HEK293 (cell line): ENCODE results near the gene ADPGK.

Experiments used
- CTCF ChIA-PET: fragments of 350-600 bp; formaldehyde crosslinking; extraction: SDS; loops from one replicate; lab custom pipeline; 2021; ENCODE audit warnings: antibody characterized with exemption; lab: Yijun Ruan, JAX
- POLR2A ChIA-PET: fragments of 300-600 bp; formaldehyde crosslinking; extraction: SDS; loops from one replicate; lab custom pipeline; 2020; ENCODE audit warnings: antibody characterized with exemption, inconsistent platforms; lab: Yijun Ruan, JAX
- H3K27ac ChIP-seq: fragments of 200-500 bp; sonication (Bioruptor generic); 2 replicates; pipeline ENCODE4 v1.5.1; 2014; ENCODE audit warnings: low read depth, low read length, control low read depth, inconsistent platforms; ENCODE audit errors: extremely low read depth
- H3K36me3 ChIP-seq, 2 experiments: fragments of 200-500 bp in 1 of 2; sonication (Bioruptor generic) in 1 of 2; 1 replicate in 1 of 2; 2 replicates in 1 of 2; pipeline ENCODE4 v1.5.1; 2014 to 2017; ENCODE audit warnings: inconsistent platforms in 2 of 2, low read length in 2 of 2; ENCODE audit not compliant: control insufficient read depth in 2 of 2, insufficient read depth in 1 of 2
- H3K4me1 ChIP-seq: fragments of 200-500 bp; sonication (Bioruptor generic); 2 replicates; pipeline ENCODE4 v1.5.1; 2014; ENCODE audit warnings: mild to moderate bottlenecking, low read length, inconsistent platforms; ENCODE audit not compliant: control insufficient read depth, insufficient read depth
- H3K4me3 ChIP-seq: 2 replicates; pipeline ENCODE4 v1.5.1; 2011; ENCODE audit warnings: low read depth, mild to moderate bottlenecking, control low read depth, low read length, moderate library complexity
- H3K9me3 ChIP-seq: fragments of 200-500 bp; sonication (Bioruptor generic); 2 replicates; pipeline ENCODE4 v1.5.1; 2014; ENCODE audit warnings: low read depth, low read length, inconsistent platforms; ENCODE audit not compliant: control insufficient read depth, insufficient read depth
- BCL11A ChIP-seq: fragments of 450-650 bp; formaldehyde crosslinking; IDR thresholded peaks from 2 replicates; pipeline ENCODE4 v1.5.1; 2016; ENCODE audit warnings: low read depth, missing biosample characterization, missing genetic modification characterization
- HOXA7 ChIP-seq: sonication (generic); formaldehyde crosslinking; IDR thresholded peaks from 2 replicates; pipeline ENCODE4 v1.8.1; 2022; ENCODE audit warnings: missing genetic modification reagents, borderline replicate concordance
- HOXC10 ChIP-seq: sonication (generic); formaldehyde crosslinking; IDR thresholded peaks from 2 replicates; pipeline ENCODE4 v1.8.1; 2023; ENCODE audit warnings: mild to moderate bottlenecking, missing genetic modification reagents
- PRDM10 ChIP-seq: fragments of 450-650 bp; formaldehyde crosslinking; IDR thresholded peaks from 2 replicates; pipeline ENCODE4 v1.5.1; 2016; ENCODE audit warnings: missing biosample characterization, missing genetic modification characterization
- PRDM6 ChIP-seq: fragments of 450-650 bp; formaldehyde crosslinking; IDR thresholded peaks from 2 replicates; pipeline ENCODE4 v1.5.1; 2017; ENCODE audit warnings: missing biosample characterization, missing genetic modification characterization
- ZBTB49 ChIP-seq: fragments of 450-650 bp; formaldehyde crosslinking; IDR thresholded peaks from 2 replicates; pipeline ENCODE4 v1.5.1; 2016; ENCODE audit warnings: missing biosample characterization, missing genetic modification characterization, low read depth
- ZNF10 ChIP-seq: fragments of 450-650 bp; formaldehyde crosslinking; IDR thresholded peaks from 2 replicates; pipeline ENCODE4 v1.5.1; 2017; ENCODE audit warnings: missing biosample characterization, missing genetic modification characterization
- ZNF140 ChIP-seq: fragments of 450-650 bp; formaldehyde crosslinking; IDR thresholded peaks from 2 replicates; pipeline ENCODE4 v1.5.1; 2016; ENCODE audit warnings: missing biosample characterization, missing genetic modification characterization
- ZNF148 ChIP-seq: fragments of 450-650 bp; formaldehyde crosslinking; IDR thresholded peaks from 2 replicates; pipeline ENCODE4 v1.5.0; 2017; ENCODE audit warnings: missing biosample characterization, missing genetic modification characterization, borderline replicate concordance
- ZNF280D ChIP-seq: fragments of 450-650 bp; formaldehyde crosslinking; IDR thresholded peaks from 2 replicates; pipeline ENCODE4 v1.5.1; 2016; ENCODE audit warnings: missing biosample characterization, missing genetic modification characterization
- ZNF350 ChIP-seq: fragments of 450-650 bp; formaldehyde crosslinking; IDR thresholded peaks from 2 replicates; pipeline ENCODE4 v1.5.0; 2017; ENCODE audit warnings: missing biosample characterization, mild to moderate bottlenecking, missing genetic modification characterization
- ZNF416 ChIP-seq: fragments of 450-650 bp; formaldehyde crosslinking; IDR thresholded peaks from 2 replicates; pipeline ENCODE4 v1.5.1; 2016; ENCODE audit warnings: missing biosample characterization, missing genetic modification characterization
- ZNF501 ChIP-seq: fragments of 450-650 bp; formaldehyde crosslinking; IDR thresholded peaks from 2 replicates; pipeline ENCODE4 v1.5.1; 2016; ENCODE audit warnings: missing biosample characterization, missing genetic modification characterization
- ZNF549 ChIP-seq: fragments of 450-650 bp; IDR thresholded peaks from 2 replicates; pipeline ENCODE4 v1.5.1; 2018; ENCODE audit warnings: missing biosample characterization, missing genetic modification characterization, mild to moderate bottlenecking, inconsistent platforms, moderate library complexity

The ADPGK gene

GRCh38 chr15:72785841-72786240, 2.3 kb upstream of the ADPGK start:
- ChIA-PET POLR2A (no interaction called here), CTCF (interaction anchor here (0.5 to 3.4 kb wide), 6 partner anchors 9 to 1088 kb away, joined by 3 to 18 read pairs (median 3); no protein-coding TSS in a partner anchor)
- Histone ChIP-seq H3K9me3 (no peaks in the 10 kb centered on the region), H3K27ac (no peak overlapping the region), H3K36me3 (peaks cover 0 to 7% of the 10 kb centered on the region in 2 experiments; a peak in 1 of 3 replicates), H3K4me3 (no peak overlapping the region), H3K4me1 (no peaks in the 10 kb centered on the region)
- TF ChIP-seq HOXC10 (CRISPR knock-in tag) (no peak), ZNF10 (no peak), ZNF350 (no peak), ZNF280D (tag by site-specific recombination) (no peak), ZNF140 (tag by site-specific recombination) (no peak), ZBTB49 (tag by site-specific recombination) (no peak), ZNF501 (tag by site-specific recombination) (no peak), ZNF148 (tag by site-specific recombination) (no peak), PRDM6 (no peak), BCL11A (tag by site-specific recombination) (no peak), ZNF416 (no peak), HOXA7 (CRISPR knock-in tag) (no peak), PRDM10 (tag by site-specific recombination) (no peak), ZNF549 (tag by site-specific recombination) (no peak)
